ENCODE measurements around the gene CYP4F22.
"Not testable (repeated sequence)": the region's sequence is repeated elsewhere in the genome, so short reads cannot be mapped to it uniquely, and the experiment has no call there.

CYP4F22 gene

DNA sequence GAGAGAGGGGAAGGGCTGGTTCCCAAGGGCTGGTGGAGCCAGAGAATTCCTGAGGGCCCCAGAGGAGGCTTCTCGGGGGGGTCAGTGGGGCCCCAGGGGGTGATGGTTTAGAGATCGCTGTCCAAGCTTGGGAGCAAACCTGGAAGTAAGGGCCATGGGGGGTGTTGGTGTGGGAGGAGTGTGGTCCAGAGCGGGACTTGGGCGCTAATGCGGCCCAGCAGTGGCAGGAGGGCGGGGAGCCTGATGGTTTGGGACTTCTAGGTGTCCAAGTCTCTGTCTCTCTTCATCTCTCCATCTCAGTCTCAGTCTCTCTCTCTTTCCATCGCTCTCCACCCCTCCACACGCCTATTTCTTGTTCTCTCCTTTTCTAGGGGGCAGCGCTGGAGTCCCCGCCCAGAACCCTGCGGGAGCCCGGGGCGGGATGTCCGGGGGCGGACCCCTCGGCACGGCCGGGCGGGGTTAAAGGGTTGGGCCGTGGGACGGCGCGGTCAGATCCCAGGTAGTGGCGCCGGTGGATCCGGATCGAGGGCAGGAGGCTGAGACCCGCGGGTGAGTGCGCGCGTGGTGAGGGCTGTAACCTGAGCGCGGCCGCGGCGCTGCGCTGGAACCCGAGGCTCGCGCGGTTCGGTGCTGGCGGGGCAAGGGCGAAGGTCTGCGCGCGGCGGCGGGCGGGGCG lies at the start of gene CYP4F22:
TSS of gene CYP4F22 (plus strand) at position 491 of the 676 bp plus-strand sequence. CDS start 16,812 bp downstream, outside the sequence.
- DNase-seq (ENCODE audit: low spot score), result peak; percentile 22

DNA sequence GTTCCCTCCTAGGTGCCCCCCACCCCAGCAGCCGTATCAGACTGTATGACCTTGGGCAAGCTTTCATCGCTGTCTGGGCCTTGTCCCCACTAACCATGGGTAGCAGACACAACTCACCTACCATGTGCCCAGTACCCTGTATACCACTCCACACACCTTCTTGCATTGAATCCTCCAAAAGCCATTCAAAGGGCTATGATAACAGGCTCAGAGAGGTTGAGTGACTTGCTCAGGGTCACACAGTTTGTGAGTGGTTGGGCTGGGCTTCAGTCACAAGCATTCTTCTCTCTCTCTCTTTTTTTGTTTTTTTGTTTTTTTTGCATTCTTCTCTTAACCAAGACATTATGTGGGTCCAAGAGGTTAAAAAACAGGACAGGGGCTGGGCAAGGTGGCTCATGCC lies 46.6 kb upstream of the CYP4F22 start:
- DNase-seq (ENCODE audit: low spot score), result no peak

DNA sequence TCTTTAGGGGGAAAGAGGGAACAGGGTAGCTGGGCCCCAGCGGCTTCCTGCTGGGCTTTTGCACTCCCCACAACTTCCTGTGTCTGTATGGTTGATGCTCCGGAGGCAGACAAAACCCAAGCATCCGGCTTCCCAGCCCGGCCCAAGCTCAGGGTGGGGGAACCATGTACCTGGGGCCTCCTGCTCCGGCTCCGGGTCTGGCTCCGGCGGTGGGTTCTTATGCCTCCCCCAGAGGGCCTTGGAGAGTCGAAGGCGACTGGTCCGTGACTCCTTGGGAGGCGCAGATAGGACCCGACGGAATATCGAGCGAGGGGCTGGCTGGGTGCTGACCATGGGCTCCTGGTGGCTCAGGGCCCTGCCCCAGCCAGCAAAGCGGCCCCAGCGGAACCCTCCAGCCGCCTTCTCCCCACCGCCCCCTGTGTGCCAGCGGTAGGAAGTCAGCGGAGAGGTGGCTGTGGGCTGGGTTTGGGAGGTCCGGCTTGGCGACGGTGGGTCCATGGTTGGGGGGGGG lies 44.4 kb upstream of the CYP4F22 start:
- DNase-seq (ENCODE audit: low spot score), result no peak

DNA sequence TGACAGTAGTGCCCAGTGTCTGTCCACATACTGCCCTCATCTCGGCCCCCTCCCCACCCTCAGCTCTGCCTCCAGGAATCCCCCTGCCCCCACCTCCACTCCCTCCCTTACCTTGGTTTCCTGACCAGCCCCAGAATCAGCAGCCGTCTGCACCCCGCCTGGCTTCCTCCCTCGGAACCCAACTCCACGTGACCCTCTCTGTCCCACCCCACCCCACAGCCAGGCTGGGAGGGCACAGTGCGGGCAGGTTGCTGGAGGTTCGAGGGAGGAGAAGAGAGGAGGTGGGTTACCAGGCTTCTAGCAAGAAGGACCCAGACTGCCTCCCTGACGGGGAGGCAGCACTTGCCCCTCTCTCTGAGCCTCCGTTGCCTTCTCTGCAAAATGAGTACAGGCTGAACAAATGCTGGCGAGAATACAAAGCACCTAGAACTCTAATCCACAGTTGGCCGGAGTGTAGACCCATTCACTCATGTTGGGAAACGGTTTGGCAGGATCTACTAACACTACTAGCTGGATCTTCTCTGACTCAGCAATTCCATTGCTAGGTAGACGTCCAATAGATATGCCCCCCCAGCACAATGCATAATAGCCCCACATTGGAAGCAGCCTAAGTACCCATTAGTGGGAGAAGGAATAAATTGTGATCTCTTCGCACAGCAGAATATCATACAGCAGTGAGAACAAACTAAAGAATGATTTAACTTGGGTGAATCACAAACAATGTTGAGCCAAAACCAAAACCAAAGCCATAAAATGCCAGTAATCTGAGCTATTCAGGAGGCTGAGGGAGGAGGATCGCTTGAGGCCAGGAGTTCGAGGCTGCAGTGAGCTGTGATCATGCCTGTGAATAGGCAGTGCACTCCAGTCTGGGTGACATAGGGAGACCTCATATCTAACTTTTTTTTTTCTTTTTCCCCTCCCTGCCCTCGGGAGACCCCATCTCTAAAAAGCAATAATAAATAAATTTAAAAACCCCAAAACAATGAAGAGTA lies 43.6 kb upstream of the CYP4F22 start, which contains the start of gene RASAL3:
TSS of gene RASAL3 (minus strand) at position 151 of the 992 bp plus-strand sequence. CDS start 186 bp downstream, outside the sequence.
- no peak for DNase-seq (ENCODE audit: low spot score)

DNA sequence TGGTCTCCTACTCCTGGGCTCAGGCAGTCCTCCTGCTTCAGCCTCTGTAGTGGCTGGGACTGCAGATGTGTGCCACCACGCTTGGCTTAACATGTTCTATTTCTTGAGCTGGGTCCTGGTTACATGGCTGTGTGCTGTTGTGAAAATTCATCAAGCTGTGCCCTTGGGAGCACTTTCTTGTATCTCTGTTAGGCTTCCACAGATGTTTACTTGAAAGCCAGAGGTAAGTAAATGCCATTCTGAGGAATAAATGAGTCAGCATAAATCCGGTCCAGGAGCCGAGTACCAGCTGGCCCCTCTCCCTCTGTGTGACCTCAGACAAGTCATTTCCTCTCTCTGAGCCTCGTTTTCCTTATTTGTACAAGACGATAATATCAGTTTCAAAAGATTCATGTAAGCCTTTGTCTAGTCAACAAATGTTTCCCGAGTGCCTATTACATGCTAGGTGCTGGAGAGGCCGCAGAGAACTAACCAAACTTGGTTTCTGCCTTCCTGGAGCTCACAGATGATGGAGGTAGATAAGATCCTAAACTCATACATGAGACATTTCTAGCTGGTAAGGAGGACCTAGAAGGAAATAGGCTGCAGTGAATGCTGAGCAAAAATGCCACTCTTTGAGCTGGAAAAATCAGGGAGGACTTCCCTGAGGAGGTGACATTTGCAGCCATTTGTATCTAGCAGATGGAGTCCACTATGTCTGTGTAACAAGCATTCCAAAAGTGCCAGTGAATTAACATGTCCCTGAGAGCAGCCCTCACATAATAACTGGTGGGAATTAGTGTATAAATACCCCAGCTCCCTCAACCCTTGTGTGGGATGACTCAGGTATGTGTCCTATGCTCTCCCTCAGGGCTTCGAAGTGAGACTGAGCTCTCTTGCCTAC lies 41.2 kb upstream of the CYP4F22 start:
- DNase-seq (ENCODE audit: low spot score), result no peak

DNA sequence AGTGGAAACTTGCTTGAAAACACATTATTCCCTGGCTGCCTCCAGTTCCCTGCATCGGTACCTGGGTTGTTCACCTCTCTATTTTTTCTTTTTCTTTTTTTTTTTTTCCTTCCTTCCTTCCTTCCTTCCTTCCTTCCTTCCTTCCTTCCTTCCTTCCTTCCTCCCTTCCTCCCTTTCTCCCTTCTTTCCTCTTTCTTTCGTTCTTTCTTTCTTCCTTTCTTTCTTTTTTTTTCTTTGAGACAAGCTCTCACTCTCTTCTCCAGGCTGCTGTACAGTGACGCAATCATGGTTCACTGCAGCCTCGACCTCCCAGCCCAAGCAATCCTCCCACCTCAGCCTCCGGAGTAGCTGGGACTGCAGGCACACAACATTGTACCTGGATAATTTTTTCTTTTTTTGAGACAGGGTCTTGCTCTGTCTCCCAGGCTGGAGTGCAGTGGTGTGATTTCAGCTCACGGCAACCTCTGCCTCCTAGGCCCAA lies 40.6 kb upstream of the CYP4F22 start:
- no peak for DNase-seq (ENCODE audit: low spot score)

DNA sequence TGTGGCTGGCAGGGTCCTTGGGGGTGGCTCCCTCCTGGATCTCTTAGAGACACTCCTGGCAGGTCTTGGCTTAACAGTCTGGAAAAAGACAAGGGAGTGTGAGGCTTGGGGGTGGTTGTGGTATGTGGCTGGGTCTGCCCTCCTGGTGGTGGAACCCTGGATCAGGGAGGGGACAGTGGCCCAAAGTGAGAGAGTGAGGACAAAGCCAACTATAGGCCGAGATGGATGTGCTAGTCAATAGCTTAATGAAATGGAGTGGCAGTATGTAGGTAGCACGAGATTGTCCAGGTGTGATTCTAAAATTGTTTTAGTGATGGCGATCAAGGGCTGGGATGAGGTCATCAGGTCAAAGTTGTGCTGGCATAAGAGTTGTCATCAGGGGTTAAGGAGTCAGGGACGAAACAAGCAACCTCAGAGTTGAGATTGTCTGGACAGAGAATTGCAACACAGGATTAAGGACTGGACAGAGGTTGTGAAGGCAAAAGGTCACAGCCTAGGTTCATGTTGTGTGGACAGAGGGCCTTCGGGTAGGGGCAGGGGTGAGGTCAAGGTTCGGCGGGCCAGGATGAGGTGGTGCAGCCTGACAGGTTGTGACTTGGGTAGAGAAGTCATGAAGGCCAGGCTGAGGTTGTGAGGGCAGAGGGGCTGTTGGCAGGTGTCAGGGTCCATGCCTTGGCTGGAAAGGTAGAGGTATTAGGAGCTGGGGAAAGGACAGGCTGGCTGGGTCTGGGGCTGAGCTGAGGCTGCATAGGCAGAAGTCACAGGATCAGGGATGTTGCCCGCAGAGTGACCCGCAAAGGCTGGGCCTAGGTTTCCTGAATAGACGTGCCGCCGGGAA lies 39.4 kb upstream of the CYP4F22 start:
- no peak for DNase-seq (ENCODE audit: low spot score)

DNA sequence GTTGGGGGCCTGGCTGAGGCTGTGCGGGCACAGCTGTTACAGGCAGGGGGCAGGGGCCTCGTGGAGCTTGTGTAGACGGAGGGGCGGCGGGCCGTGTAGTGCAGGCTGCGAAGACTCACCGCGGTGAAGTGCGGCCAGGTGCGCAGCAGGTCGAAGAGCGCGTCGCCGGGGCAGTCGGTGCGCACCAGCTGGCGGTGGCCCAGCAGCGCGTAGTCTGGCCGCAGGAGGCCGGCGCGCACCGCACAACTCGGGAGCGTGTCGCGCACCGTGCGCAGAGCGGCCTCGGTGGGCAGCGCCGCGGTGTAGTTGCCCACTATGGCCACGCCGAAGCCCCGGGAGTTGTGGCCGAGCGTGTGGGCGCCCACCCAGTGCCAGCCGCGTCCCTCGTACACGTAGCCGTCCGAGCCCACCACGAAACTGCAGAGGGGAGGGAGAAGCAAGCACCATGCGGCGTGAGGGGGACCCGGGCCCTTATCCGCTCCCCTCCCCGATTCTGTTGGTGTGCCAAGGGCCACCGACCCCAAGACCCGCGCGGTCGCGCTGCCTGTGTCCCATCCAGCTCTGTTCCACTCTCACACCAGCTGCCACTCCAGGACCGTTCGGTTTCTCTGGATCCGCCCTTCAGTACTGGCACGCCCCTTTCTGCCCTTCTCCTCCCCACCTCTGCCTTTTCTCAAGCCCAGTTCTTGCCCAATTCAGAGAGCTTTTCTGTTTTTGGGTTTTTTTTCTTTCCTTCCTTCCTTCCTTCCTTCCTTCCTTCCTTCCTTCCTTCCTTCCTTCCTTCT lies 38.6 kb upstream of the CYP4F22 start:
- DNase-seq (ENCODE audit: low spot score), result peak; percentile 44

DNA sequence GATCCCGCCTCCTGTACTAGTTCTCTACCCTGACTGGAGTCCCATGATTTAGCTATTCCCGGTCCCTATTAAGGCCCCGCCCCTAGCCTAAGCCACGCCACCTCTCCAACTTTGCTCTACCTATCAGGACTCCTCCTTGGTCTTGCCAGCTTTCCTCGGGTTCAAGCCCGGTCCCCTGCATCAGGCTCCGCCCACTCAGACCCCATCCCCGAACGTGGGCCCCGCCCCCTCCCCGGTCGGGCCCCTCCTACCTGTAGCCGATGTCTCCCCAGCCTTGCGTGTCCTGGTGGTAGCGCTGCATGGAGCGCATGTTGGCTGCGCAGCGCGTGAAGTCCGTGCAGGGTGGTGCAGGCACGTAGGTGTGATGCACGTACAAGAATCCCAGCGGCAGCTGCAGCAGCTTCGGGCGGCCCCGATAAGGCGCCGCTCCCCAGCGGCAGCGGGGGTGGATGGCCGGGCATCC lies 36.7 kb upstream of the CYP4F22 start:
- DNase-seq (ENCODE audit: low spot score), result no peak

DNA sequence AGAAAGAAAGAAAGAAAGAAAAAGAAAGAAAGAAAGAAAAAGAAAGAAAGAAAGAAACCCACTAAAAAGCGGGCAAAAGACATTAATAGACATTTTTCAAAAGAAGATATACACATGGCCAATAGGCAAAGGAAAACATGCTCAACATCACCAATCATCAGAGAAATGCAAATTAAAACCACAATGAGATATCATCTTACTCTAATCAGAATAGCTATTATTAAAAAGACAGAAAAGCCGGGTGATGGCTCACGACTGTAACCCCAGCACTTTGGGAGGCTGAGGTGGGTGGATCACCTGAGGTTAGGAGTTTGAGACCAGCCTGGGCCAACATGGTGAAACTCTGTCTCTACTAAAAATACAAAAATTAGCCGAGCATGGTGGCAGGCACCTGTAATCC lies 34.5 kb upstream of the CYP4F22 start:
- not testable (repeated sequence) for DNase-seq (ENCODE audit: low spot score)

DNA sequence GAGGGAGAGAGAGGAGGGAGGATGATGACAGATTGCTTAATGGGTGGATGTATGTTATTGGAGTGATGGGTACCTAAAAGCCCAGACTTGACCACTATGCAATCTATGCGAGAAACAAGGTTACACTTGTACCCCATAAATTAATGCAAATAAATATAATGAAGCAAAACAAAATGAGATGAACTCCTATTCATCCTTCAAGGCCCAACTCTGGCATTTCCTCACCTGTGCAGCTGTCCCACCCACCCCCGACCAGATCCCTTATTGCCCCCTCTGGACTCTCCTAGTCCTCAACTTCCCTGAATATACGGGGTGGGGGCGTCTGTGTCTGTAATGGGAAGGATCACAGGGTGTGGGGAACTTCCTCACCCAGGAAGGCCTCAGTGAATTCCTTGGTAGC lies 33.2 kb upstream of the CYP4F22 start:
- DNase-seq (ENCODE audit: low spot score), result no peak

DNA sequence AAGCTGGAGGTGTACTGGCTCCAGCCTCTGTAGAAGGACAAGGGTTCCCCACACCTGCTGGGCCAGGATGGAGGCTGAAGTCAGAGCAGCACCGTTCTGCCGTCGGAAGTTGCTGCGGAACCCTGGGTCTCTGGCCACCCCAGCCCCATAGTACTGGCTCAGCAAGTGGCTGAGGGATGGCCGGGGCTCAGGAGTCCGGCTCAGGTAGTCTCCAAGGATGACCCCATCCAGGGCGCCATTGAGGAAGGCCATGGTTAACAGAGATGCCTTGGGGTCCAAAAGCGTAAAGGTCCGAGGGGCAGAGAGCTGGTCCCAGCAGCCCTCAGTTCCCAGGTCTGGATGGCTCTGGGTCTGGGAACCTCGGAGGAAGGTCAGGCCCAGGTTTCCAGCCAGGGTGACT lies 32.7 kb upstream of the CYP4F22 start:
- no peak for DNase-seq (ENCODE audit: low spot score)

DNA sequence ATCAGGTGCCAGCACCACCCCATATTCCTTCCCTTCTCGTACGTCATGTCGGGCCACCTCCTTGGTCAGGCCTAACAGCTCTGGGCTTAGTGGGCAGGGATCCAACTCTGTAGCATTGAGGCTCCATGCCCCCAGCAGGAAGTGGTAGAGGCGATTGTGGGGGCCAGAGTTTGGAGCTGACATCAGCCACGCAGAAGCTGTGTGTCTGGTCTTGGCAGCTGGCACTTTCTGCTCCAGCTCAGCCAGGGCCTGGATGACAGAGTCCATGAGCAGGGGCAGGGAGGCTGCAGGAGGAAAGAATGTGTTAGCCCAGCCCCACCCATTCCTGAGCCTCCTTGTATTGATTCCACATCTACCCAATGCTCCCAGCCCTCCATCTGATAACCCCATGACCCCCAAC lies 32.0 kb upstream of the CYP4F22 start:
- no peak for DNase-seq (ENCODE audit: low spot score)

DNA sequence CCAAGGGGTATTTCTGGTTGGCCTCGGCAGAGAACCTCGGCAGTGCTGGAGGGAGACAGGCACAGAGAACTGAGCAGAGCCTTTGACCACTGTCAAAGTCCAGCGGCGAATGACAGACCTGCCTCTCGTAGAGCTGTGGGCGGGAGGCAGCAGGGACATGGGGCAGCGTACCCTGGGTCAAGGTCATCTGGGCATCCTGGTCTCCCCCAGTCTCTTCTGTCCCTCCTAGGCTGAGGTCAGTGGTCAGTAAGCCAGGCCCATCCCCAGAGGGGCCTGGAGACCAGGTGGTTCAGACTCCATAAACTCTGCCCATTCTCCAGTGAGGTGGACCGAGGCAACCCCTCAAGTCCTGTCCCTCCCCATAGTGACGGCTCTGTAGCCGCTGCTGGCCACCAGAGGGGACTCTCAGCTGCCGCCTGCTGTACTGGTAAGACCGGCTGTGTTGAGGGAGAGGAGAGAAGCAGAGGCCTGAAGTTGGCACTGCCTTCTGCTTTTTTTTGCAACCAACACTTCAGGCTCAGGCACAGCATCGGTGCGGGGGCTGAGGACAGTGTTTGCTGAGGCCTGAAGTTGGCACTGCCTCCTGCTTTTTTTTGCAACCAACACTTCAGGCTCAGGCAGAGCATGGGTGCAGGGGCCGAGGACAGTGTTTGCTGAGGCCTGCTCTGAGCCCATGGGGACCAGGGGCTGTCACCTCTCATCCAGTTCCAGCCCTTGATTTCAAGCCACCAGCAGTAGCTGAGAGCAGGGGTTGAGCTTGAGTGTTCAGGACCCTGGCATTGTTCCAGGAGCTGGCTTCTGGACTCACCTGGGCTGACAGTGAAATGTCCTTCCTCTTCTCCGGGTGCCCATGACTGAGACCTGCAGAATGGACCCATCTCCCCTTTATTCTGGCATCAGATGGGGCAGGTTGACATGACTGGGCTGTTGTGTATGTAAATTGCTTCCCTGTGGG lies 28.7 kb upstream of the CYP4F22 start, which contains the start of gene PGLYRP2:
TSS of gene PGLYRP2 (minus strand) at position 111 of the 955 bp plus-strand sequence. CDS start 130 bp downstream, outside the sequence.
- DNase-seq (ENCODE audit: low spot score), result peak; percentile 37

DNA sequence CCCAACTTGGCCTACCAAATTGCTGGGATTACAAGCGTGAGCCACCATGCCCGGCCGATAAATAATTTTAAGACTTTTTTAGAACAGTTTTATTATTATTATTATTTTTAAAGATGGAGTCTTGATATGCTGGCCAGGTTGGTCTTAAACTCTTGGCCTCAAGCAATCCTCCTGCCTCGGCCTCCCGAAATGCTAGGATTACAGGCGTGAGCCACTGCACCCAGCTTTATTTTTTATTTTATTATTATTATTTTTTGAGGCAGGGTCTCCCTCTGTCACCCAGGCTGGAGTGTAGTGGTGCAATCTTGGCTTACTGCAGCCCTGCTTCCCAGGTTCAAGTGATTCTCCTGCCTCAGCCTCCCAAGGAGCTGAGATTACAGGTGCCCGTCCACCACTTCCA lies 27.3 kb upstream of the CYP4F22 start:
- not testable (repeated sequence) for DNase-seq (ENCODE audit: low spot score)

DNA sequence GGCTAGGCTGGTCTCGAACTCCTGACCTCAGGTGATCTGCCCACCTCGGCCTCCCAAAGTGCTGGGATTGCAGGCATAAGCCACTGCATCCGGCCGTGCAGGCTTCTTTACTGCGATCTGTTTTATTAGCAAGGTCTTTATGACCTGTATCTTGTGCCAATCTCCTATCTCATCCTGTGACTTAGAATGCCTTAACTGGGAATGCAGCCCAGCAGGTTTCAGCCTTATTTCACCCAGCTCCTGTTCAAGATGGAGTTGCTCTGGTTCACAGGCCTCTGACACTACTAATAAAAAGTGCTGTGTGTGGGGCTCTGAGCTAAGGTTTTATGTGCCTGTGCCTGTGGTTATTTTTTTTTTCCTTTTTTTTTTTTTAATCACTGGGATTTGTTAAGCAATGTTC lies 22.6 kb upstream of the CYP4F22 start:
- not testable (repeated sequence) for DNase-seq (ENCODE audit: low spot score)

DNA sequence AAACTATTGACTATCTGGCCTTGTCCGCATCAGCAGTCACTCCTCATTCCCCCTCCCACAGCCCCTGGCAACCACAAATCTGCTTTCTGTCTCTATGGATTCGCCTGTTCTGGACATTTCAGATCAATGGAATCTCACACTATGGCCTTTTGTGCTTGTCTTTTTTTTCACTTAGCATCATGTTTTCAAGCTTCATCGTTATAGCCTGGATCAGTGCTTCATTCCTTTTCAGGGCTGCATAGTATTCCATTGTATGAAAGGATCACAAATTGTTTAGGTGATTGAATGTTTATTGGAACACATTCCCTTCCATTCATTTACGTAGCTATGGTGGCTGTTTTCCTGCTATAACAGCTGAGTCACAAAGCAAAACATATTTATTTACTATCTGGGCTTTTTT lies 21.3 kb upstream of the CYP4F22 start:
- no peak for DNase-seq (ENCODE audit: low spot score)

DNA sequence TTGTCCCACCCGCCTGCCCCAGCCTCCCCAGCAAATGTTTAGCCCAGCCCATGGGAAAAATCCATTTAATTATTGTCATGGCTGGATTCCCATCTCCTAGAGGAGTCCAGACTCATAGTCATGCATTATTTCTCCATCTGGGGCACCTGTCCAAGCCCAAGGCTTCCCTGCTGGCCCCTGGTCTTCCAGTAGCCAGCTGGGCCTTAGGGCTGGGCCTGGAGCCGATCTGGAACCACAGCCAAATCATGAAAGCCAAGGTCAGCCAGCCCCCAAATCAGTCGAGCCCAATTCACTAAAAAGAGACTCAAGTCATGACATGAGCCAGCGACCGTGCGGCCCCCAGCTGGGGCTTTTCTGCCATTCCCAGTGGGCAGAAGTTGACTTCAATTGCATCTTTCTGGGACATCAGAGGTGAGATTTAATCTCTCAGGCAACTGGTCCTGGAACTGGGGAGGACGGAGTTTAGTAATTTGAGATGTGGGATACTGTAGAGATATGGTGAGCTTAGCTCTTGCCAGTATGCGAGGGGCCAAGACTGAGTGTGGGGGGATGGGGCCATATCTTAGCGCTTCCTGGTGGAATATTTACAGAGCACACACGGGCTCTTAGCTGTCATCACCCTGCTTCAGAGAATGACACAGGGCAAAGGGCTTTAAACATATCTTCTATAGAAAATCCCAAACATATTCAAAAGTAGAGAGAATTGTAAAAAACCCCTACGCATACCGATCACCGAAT lies 19.7 kb upstream of the CYP4F22 start:
- DNase-seq (ENCODE audit: low spot score), result no peak
